ENCODE results near the gene ZNF697. TPM values are rescaled to one million over a fixed set of nuclear protein-coding genes. Genes with fewer than 3 reads are reported as not detected.

The ZNF697 gene
- total and polyA plus RNA-seq, 10 of the 15 experiments (the other 5 are each of a cell fraction or from before 2014, with no cell fraction given), result 0.48 to 5.9 (median 3.0) TPM

GRCh38 chr1:119631433-119632102 lies 16.5 kb downstream of the ZNF697 start:
- CTCF ChIA-PET, result no interaction called here
- no peak for TF ChIP-seq BCLAF1 (IDR thresholded peaks at IDR 0.05)
- peak; percentile 35 for TF ChIP-seq USF1 (IDR thresholded peaks at IDR 0.05; ENCODE audit: borderline replicate concordance, extremely low read length, insufficient read depth, low read depth, low read length)
- 0 out of 4 replicates have a peak, but pooled peaks of 1 of the 2 experiments have one; percentile 16 for TF ChIP-seq BHLHE40 (IDR thresholded peaks at IDR 0.05; ENCODE audit: borderline replicate concordance in 1 of 2, low read depth in 2 of 2, low read length in 1 of 2)
- DNase-seq (ENCODE audit: low read depth, low spot score), result no peak
- in situ Hi-C loops (cut with MboI) (no loop called here), intact Hi-C loops (cut with micrococcal nuclease; ENCODE audit: unreplicated experiment) (no loop called here)
- no TSS peak for BruUV-seq (replicated peaks)
- Histone ChIP-seq H2AFZ (ENCODE audit: control insufficient read depth, low read depth, low read length) (peak overlapping the region; percentile 15; the same call in 1 of the 2 replicates), H3K9ac (ENCODE audit: control insufficient read depth, insufficient read depth, low read length) (no peak overlapping the region), H3K27me3 (replicated peaks in 1 of 2; ENCODE audit: control insufficient read depth in 2 of 2, insufficient read depth in 2 of 2, low read length in 1 of 2) (no peaks in the 10 kb centered on the region), H3K9me3 (replicated peaks; ENCODE audit: control insufficient read depth, insufficient read depth, low read length) (no peaks in the 10 kb centered on the region), H3K79me2 (ENCODE audit: control insufficient read depth, insufficient read depth, low read length) (no peaks in the 10 kb centered on the region), H3K36me3 (ENCODE audit: control insufficient read depth in 2 of 2, insufficient read depth in 2 of 2, low read length in 1 of 2) (no peaks in the 10 kb centered on the region; a peak in 1 of 4 replicates), H3K4me1 (ENCODE audit: control insufficient read depth, insufficient read depth, low read length) (peaks cover 18% of the 10 kb centered on the region), H4K20me1 (ENCODE audit: control insufficient read depth, insufficient read depth) (no peaks in the 10 kb centered on the region), H3K27ac (ENCODE audit: control insufficient read depth, insufficient read depth) (no peak overlapping the region), H3K4me2 (ENCODE audit: control insufficient read depth, insufficient read depth) (peak overlapping the region; percentile 80), H3K4me3 (no peak overlapping the region)
- no peak for FAIRE-seq
- ATAC-seq, result no peak; the same call in none of the 3 replicates
- RAD21 ChIA-PET (ENCODE audit: unreplicated experiment), result no interaction called here
- POLR2A ChIA-PET, result no interaction called here
- WGBS (ENCODE audit: insufficient coverage, insufficient replicate concordance, low lambda C conversion rate, missing lambda C conversion rate), result 33% methylated on average over 29 of the region's 37 CpGs
- SMC1A ChIA-PET (ENCODE audit: uncharacterized antibody, unreplicated experiment), result interaction anchor here (0.6 to 1.4 kb wide), 5 partner anchors 12 to 44 kb away, joined by 3 to 4 read pairs (median 3); no protein-coding TSS in a partner anchor

Measured in GM12878 (cell line).